ENCODE results near the gene SORBS1. TPM values are rescaled to one million over a fixed set of nuclear protein-coding genes. Genes with fewer than 3 reads are reported as not detected.

SORBS1 gene
- total and polyA plus RNA-seq, 2 experiments from 2014 or later = 17.0 to 40.2 TPM

- Histone ChIP-seq H2AFZ (no peak overlapping the region), H3K4me2 (no peak overlapping the region), H3K4me1 (ENCODE audit: insufficient read depth) (no peaks in the 10 kb centered on the region), H3K27ac (no peak overlapping the region), H3K36me3 (replicated peaks; ENCODE audit: insufficient read depth, low read depth) (no peaks in the 10 kb centered on the region), H4K20me1 (ENCODE audit: insufficient read depth, poor library complexity, severe bottlenecking) (no peaks in the 10 kb centered on the region), H3K9me3 (ENCODE audit: low read depth) (no peaks in the 10 kb centered on the region), H3K27me3 (no peaks in the 10 kb centered on the region), H3K79me2 (no peaks in the 10 kb centered on the region), H3K4me3 (no peak overlapping the region), H3K9me2 (replicated peaks; ENCODE audit: insufficient read depth) (no peaks in the 10 kb centered on the region)
- no peak for DNase-seq (ENCODE audit: low spot score)
- TF ChIP-seq EZH2 (IDR thresholded peaks at IDR 0.05; ENCODE audit: borderline replicate concordance) = no peak
- no peak for TF ChIP-seq CTCF (IDR thresholded peaks at IDR 0.05; ENCODE audit: poor library complexity)
- WGBS (ENCODE audit: low lambda C conversion rate, missing lambda C conversion rate) = 94% methylated on average over 2 of the region's 2 CpGs
Measured at GRCh38 chr10:95578619-95579018, 17.4 kb upstream of the SORBS1 start.

GRCh38 chr10:95574649-95575365, 13.6 kb upstream of the SORBS1 start:
- Histone ChIP-seq H3K9me3 (ENCODE audit: low read depth) (no peaks in the 10 kb centered on the region), H3K4me1 (ENCODE audit: insufficient read depth) (no peaks in the 10 kb centered on the region), H3K79me2 (no peaks in the 10 kb centered on the region), H4K20me1 (ENCODE audit: insufficient read depth, poor library complexity, severe bottlenecking) (no peaks in the 10 kb centered on the region), H3K36me3 (replicated peaks; ENCODE audit: insufficient read depth, low read depth) (no peaks in the 10 kb centered on the region), H3K4me3 (no peak overlapping the region), H3K27me3 (no peaks in the 10 kb centered on the region), H3K9me2 (replicated peaks; ENCODE audit: insufficient read depth) (no peaks in the 10 kb centered on the region), H3K27ac (no peak overlapping the region), H3K4me2 (no peak overlapping the region), H2AFZ (no peak overlapping the region)
- DNase-seq (ENCODE audit: low spot score) = no peak
- 86% methylated on average over 11 of the region's 11 CpGs for WGBS (ENCODE audit: low lambda C conversion rate, missing lambda C conversion rate)
- no peak for TF ChIP-seq EZH2phosphoT487 (IDR thresholded peaks at IDR 0.05; ENCODE audit: low read depth, severe bottlenecking, unreplicated experiment)
- no peak for TF ChIP-seq CTCF (IDR thresholded peaks at IDR 0.05; ENCODE audit: poor library complexity)
- TF ChIP-seq EZH2 (IDR thresholded peaks at IDR 0.05; ENCODE audit: borderline replicate concordance) = no peak

GRCh38 chr10:95573964-95574604, 12.9 kb upstream of the SORBS1 start:
- H3K79me2 ChIP-seq = no peaks in the 10 kb centered on the region
- TF ChIP-seq EZH2 (IDR thresholded peaks at IDR 0.05; ENCODE audit: borderline replicate concordance) = no peak
- no peaks in the 10 kb centered on the region for H3K27me3 ChIP-seq
- H2AFZ ChIP-seq = no peak overlapping the region
- no peak overlapping the region for H3K4me3 ChIP-seq
- H3K36me3 ChIP-seq (replicated peaks; ENCODE audit: insufficient read depth, low read depth) = no peaks in the 10 kb centered on the region
- no peaks in the 10 kb centered on the region for H4K20me1 ChIP-seq (ENCODE audit: insufficient read depth, poor library complexity, severe bottlenecking)
- no peak overlapping the region for H3K27ac ChIP-seq
- no peak for DNase-seq (ENCODE audit: low spot score)
- WGBS (ENCODE audit: low lambda C conversion rate, missing lambda C conversion rate) = 89% methylated on average over 6 of the region's 6 CpGs
- no peaks in the 10 kb centered on the region for H3K4me1 ChIP-seq (ENCODE audit: insufficient read depth)
- H3K9me3 ChIP-seq (ENCODE audit: low read depth) = no peaks in the 10 kb centered on the region
- no peaks in the 10 kb centered on the region for H3K9me2 ChIP-seq (replicated peaks; ENCODE audit: insufficient read depth)
- H3K4me2 ChIP-seq = no peak overlapping the region

- H3K27ac ChIP-seq = no peak overlapping the region
- H3K36me3 ChIP-seq (replicated peaks; ENCODE audit: insufficient read depth, low read depth) = no peaks in the 10 kb centered on the region
- no peak overlapping the region for H3K4me2 ChIP-seq
- no peak overlapping the region for H3K4me3 ChIP-seq
- no peaks in the 10 kb centered on the region for H3K9me3 ChIP-seq (ENCODE audit: low read depth)
- no peaks in the 10 kb centered on the region for H3K9me2 ChIP-seq (replicated peaks; ENCODE audit: insufficient read depth)
- no peaks in the 10 kb centered on the region for H3K4me1 ChIP-seq (ENCODE audit: insufficient read depth)
- H2AFZ ChIP-seq = no peak overlapping the region
- WGBS (ENCODE audit: low lambda C conversion rate, missing lambda C conversion rate) = 87% methylated on average over 3 of the region's 3 CpGs
- H3K27me3 ChIP-seq = no peaks in the 10 kb centered on the region
- TF ChIP-seq EZH2phosphoT487 (IDR thresholded peaks at IDR 0.05; ENCODE audit: low read depth, severe bottlenecking, unreplicated experiment) (no peak), CTCF (IDR thresholded peaks at IDR 0.05; ENCODE audit: poor library complexity) (no peak), EZH2 (IDR thresholded peaks at IDR 0.05; ENCODE audit: borderline replicate concordance) (no peak)
- no peak for DNase-seq (ENCODE audit: low spot score)
- no peaks in the 10 kb centered on the region for H3K79me2 ChIP-seq
- H4K20me1 ChIP-seq (ENCODE audit: insufficient read depth, poor library complexity, severe bottlenecking) = no peaks in the 10 kb centered on the region
Measured at GRCh38 chr10:95573527-95573926, 12.4 kb upstream of the SORBS1 start.

Measured in hepatocyte (in vitro differentiated cells).